GM12801 (cell line): ENCODE results near the gene DDX1.

Experiments
- TF ChIP-seq, protein P1 (sequence below): IDR thresholded peaks from one replicate; pipeline ENCODE4 v1.5.1; 2011; ENCODE audit warnings: control low read depth; ENCODE audit not compliant: insufficient read length; ENCODE audit errors: extremely low read depth

The DDX1 gene

DNA sequence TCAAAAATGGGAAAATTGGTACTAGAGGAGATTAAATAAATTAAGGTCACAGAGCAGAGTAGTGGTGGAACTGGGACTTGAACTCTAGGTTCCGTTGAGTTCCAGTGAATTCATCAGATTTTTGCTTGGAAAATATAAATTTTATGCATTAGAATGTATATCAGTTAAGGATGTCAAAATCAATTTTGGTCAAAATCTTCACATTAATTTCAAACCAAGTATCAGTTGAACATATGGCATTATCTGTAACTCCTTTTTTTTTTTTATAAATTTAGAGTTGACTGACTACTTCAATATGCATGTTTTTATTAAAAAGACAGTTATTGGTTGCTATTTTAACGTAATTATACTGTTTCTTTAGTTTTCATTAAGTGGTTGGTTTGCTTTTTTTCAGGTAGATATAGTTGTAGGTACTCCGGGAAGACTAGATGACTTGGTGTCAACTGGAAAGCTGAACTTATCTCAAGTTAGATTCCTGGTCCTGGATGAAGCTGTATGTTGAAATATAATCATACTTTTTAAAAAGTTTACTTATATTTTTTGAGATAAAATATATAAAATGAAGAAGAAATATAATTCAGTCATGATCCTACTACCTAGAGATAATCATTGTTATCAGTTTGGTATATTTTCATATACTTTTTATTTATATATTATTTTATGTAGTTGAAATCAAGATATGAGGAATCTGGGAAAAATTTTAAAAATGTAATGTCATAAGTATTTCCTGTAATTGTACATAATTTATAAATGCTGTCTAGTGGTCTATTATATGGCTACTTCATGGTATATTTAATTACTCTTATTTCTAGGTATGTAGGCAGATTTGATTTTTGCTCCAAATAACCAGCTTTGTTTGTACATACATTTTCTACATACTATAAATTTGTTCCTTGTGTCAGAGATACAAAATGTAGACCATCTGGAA, 25.4 kb downstream of the DDX1 start:
- TF ChIP-seq, protein P1, sequence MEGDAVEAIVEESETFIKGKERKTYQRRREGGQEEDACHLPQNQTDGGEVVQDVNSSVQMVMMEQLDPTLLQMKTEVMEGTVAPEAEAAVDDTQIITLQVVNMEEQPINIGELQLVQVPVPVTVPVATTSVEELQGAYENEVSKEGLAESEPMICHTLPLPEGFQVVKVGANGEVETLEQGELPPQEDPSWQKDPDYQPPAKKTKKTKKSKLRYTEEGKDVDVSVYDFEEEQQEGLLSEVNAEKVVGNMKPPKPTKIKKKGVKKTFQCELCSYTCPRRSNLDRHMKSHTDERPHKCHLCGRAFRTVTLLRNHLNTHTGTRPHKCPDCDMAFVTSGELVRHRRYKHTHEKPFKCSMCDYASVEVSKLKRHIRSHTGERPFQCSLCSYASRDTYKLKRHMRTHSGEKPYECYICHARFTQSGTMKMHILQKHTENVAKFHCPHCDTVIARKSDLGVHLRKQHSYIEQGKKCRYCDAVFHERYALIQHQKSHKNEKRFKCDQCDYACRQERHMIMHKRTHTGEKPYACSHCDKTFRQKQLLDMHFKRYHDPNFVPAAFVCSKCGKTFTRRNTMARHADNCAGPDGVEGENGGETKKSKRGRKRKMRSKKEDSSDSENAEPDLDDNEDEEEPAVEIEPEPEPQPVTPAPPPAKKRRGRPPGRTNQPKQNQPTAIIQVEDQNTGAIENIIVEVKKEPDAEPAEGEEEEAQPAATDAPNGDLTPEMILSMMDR, result no peak

- TF ChIP-seq, protein P1, result no peak
These were observed 26.2 kb downstream of the DDX1 start for GRCh38 chr2:15617778-15618448.

- TF ChIP-seq, protein P1, result no peak
These were observed 26.8 kb downstream of the DDX1 start for GRCh38 chr2:15618449-15618855.

DNA sequence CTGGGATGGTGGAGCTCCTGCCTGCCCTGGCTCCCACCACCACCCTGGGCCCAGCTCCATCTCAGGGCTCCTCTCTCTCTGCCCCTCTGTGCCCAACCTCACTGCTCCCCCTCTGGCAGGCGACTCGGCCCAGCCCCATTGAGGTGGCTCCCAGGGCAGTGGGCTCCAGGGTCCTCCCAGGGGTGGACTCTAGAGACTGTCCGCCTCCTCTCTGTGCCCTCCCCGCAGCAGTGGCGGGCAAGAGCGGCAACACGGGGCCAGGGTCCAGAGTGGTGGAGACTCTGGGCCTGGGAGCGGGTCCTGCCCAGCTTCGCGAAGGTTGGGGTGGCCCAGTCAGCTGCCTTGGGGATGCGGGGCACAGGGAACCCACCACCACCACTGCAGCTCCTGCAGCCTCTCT, 27.4 kb downstream of the DDX1 start:
- TF ChIP-seq, protein P1, result no peak

- TF ChIP-seq, protein P1, result no peak
These were observed 27.8 kb downstream of the DDX1 start for GRCh38 chr2:15619510-15619909.

DNA sequence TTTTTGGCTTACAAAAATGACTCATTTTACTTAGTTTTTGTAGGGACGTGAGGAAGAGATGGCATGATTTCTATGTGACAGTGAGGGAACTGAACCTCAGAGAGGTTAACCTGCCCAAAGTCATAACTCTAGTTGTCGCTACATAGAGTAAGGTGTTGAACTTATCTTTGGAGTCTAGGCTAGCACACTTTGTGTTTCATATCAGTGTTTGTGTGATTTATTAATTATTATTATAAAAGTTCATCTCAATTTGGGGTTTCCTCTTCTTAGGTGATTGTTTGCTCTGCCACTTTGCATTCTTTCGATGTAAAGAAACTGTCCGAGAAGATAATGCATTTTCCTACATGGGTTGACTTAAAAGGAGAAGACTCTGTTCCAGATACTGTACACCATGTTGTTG, 28.3 kb downstream of the DDX1 start:
- TF ChIP-seq, protein P1, result no peak

DNA sequence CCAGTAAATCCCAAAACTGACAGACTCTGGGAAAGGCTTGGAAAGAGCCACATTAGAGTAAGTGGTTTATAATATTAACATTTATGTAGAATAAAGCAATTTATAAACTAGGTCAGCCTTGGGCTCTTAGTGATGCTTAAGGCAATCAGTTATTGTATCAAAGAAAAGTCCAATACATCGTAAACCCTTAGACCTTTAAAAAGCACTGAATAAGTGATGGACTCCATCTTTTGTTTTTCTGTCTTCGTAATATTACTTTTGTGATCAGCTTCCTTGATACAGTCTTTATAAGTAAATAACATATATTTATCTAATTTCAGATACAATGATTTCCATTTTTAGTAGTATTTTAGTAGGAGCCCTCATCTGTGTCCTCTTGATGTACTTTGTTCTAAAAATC, 28.7 kb downstream of the DDX1 start:
- TF ChIP-seq, protein P1, result no peak
